GM21367 (cell line): ENCODE results near the gene SPATA31C2.
"Not testable (repeated sequence)": the region's sequence is repeated elsewhere in the genome, so short reads cannot be mapped to it uniquely, and the experiment has no call there.

Experiments
- ATAC-seq: cut with Tn5 transposase; IDR thresholded peaks from one replicate; pipeline ENCODE4 v1.9.1; 2021; ENCODE audit not compliant: unreplicated experiment

Gene SPATA31C2

GRCh38 chr9:88127700-88128300 lies 10.5 kb downstream of the SPATA31C2 start:
- ATAC-seq = not testable (repeated sequence)

GRCh38 chr9:88123413-88123812 lies 14.9 kb downstream of the SPATA31C2 start:
- not testable (repeated sequence) for ATAC-seq

GRCh38 chr9:88118121-88118520 lies 20.2 kb downstream of the SPATA31C2 start:
- ATAC-seq = not testable (repeated sequence)

- not testable (repeated sequence) for ATAC-seq
Measured at GRCh38 chr9:88114968-88115612, 23.2 kb downstream of the SPATA31C2 start.

GRCh38 chr9:88114283-88114967 lies 23.9 kb downstream of the SPATA31C2 start:
- not testable (repeated sequence) for ATAC-seq

GRCh38 chr9:88113156-88114130 lies 24.8 kb downstream of the SPATA31C2 start:
- ATAC-seq = not testable (repeated sequence)

- no peak for ATAC-seq
Measured at GRCh38 chr9:88110026-88110425, 28.2 kb downstream of the SPATA31C2 start.

- ATAC-seq = no peak
Measured at GRCh38 chr9:88108779-88109178, 29.5 kb downstream of the SPATA31C2 start.

- no peak for ATAC-seq
Measured at GRCh38 chr9:88106492-88106891, 31.8 kb downstream of the SPATA31C2 start.

- ATAC-seq = no peak
Measured at GRCh38 chr9:88092797-88093331, 45.4 kb downstream of the SPATA31C2 start.

GRCh38 chr9:88090151-88090581 lies 48.1 kb downstream of the SPATA31C2 start:
- no peak for ATAC-seq

- no peak for ATAC-seq
Measured at GRCh38 chr9:88087906-88088305, 50.4 kb downstream of the SPATA31C2 start.

GRCh38 chr9:88085476-88085875 lies 52.8 kb downstream of the SPATA31C2 start:
- ATAC-seq = no peak

GRCh38 chr9:88084357-88085183 lies 53.7 kb downstream of the SPATA31C2 start:
- no peak for ATAC-seq
